Measurements from ENCODE around the gene GPR55.

The GPR55 gene

GRCh38 chr2:230914886-230915285 is 10.2 kb downstream of the GPR55 start:
- no peak for DNase-seq

- no peak for DNase-seq
Observed at GRCh38 chr2:230913406-230914143, 11.5 kb downstream of the GPR55 start.

GRCh38 chr2:230912724-230913123 is 12.3 kb downstream of the GPR55 start:
- DNase-seq = no peak

GRCh38 chr2:230912046-230912445 is 13.0 kb downstream of the GPR55 start:
- no peak for DNase-seq

- no peak for DNase-seq
Observed at GRCh38 chr2:230910546-230911177, 14.4 kb downstream of the GPR55 start.

GRCh38 chr2:230909841-230910545 is 15.0 kb downstream of the GPR55 start:
- DNase-seq = no peak

GRCh38 chr2:230908595-230909191 is 16.3 kb downstream of the GPR55 start:
- no peak for DNase-seq

GRCh38 chr2:230908092-230908594 is 16.9 kb downstream of the GPR55 start:
- DNase-seq = no peak

- DNase-seq = no peak
Observed at GRCh38 chr2:230907361-230908091, 17.5 kb downstream of the GPR55 start.

- DNase-seq = no peak
Observed at GRCh38 chr2:230906471-230907230, 18.4 kb downstream of the GPR55 start.

- no peak for DNase-seq
Observed at GRCh38 chr2:230905448-230906421, 19.3 kb downstream of the GPR55 start.

GRCh38 chr2:230904856-230905447 is 20.1 kb downstream of the GPR55 start:
- DNase-seq = no peak

- DNase-seq = no peak
Observed at GRCh38 chr2:230903231-230904150, 21.6 kb downstream of the GPR55 start.

- no peak for DNase-seq
Observed at GRCh38 chr2:230902180-230902899, 22.7 kb downstream of the GPR55 start.

GRCh38 chr2:230901006-230901405 is 24.0 kb downstream of the GPR55 start:
- DNase-seq = no peak

- no peak for DNase-seq
Observed at GRCh38 chr2:230900336-230900995, 24.6 kb downstream of the GPR55 start.

GRCh38 chr2:230899786-230900185 is 25.3 kb downstream of the GPR55 start:
- no peak for DNase-seq

- no peak for DNase-seq
Observed at GRCh38 chr2:230899287-230899686, 25.8 kb downstream of the GPR55 start.
